GM12874 (cell line): Measurements from ENCODE around the gene SERPINB13.

Experiments used
- CTCF ChIP-seq: IDR thresholded peaks from 2 replicates; pipeline ENCODE4 v1.5.1; 2011; ENCODE audit warnings: low read depth, mild to moderate bottlenecking, control low read depth, low read length, moderate library complexity; ENCODE audit not compliant: insufficient read depth

The SERPINB13 gene

DNA sequence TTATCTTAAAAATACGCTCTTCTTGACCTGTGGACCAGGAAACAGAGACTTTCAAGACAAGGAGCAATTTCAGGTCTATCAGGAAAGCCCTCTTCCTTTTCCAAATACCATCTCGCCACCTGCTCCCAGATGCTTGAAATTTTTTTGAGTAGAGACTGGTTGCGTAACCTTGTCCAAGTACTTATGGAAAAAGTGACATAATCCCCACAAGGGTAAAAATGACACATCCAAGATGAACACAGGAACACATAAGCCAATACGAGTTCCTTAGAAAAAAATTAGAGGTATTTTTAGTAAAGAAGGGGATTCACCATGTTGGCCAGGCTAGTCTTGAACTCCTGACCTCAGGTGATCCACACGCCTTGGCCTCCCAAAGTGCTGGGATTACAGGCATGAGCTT lies 1.8 kb downstream of the SERPINB13 start:
- no peak for TF ChIP-seq CTCF

- TF ChIP-seq CTCF: no peak
These were observed 3.2 kb downstream of the SERPINB13 start for GRCh38 chr18:63590373-63590772.

GRCh38 chr18:63590966-63591695 lies 4.0 kb downstream of the SERPINB13 start:
- no peak for TF ChIP-seq CTCF

GRCh38 chr18:63591725-63592124 lies 4.6 kb downstream of the SERPINB13 start:
- TF ChIP-seq CTCF: no peak

- no peak for TF ChIP-seq CTCF
These were observed 5.3 kb downstream of the SERPINB13 start for GRCh38 chr18:63592471-63592870.

DNA sequence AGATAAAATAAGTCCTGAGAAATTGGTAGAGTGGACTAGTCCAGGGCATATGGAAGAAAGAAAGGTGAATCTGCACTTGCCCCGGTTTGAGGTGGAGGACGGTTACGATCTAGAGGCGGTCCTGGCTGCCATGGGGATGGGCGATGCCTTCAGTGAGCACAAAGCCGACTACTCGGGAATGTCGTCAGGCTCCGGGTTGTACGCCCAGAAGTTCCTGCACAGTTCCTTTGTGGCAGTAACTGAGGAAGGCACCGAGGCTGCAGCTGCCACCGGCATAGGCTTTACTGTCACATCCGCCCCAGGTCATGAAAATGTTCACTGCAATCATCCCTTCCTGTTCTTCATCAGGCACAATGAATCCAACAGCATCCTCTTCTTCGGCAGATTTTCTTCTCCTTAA lies 9.8 kb downstream of the SERPINB13 start:
- no peak for TF ChIP-seq CTCF

GRCh38 chr18:63603355-63603754 lies 16.2 kb downstream of the SERPINB13 start:
- TF ChIP-seq CTCF: no peak
